Measurements from ENCODE around the gene EPB41.

DNA sequence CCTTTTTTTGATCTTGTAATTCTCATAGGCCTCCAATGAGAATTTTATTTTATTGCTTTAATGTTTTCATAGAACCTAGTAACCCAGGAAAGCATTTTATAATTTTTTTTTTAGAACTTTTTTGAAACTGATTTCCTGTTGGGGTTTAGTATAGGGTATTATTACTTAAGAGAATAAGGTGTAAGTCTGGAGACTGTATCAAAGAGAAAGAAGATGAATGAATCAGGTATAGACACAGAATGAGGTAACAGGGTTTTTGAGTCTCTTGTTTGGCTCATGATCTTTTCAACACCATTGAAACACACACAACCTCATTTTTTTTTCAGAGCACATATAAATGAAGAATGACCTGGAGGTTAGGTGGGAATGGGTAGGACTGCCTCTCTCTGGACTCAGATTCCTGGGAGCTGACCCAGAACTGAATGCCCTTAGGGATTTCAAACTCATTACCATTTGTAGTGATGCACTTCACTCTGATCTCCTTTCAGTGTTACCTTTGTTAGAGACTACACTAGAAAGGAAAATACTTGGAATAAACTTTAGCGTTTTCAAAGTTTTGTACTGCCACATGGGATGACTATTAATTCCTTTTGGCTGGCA, 51.0 kb downstream of the EPB41 start:
- no peak for TF ChIP-seq CTCF (IDR thresholded peaks at IDR 0.05; ENCODE audit: low read depth, low read length)
- no peak for TF ChIP-seq EZH2phosphoT487 (IDR thresholded peaks at IDR 0.05; ENCODE audit: low read depth)
